K562 (cell line): ENCODE measurements around the gene CLPSL1. TPM values are rescaled to one million over a fixed set of nuclear protein-coding genes. Genes with fewer than 3 reads are reported as not detected.
A peak's percentile ranks its signal among the peaks of the same experiment; 100 is the strongest.

Experiments used
- ZNF592 ChIP-seq: fragments of 450-650 bp; IDR thresholded peaks from 2 replicates; pipeline ENCODE4 v1.6.1; 2017; ENCODE audit warnings: antibody characterized with exemption, mild to moderate bottlenecking
- polyA plus RNA-seq, 8 experiments: library from polyadenylated mRNA; depleted of rRNA in 4 of 8; stranded (reverse) in 5 of 8; unstranded in 3 of 8; fragments of >200 nt; fragmentation: Nextera tagmentation in 2 of 8; fragmentation: Illumina TruSeq in 1 of 8; extraction: Ambion mirVana in 2 of 8; extraction: Trizol in 1 of 8; gene quantifications; 2 replicates each; pipeline versions ENCODE4 v1.2.1 to v1.2.3, GENCODE V29; 2011 to 2014; ENCODE audit warnings: inconsistent platforms in 1 of 8, missing spikeins in 1 of 8
- total RNA-seq, 7 experiments: library from RNA; depleted of rRNA in 6 of 7; stranded (reverse); fragments of >200 nt in 6 of 7; fragmentation: Illumina TruSeq in 2 of 7; extraction: Trizol in 2 of 7; gene quantifications; 2 replicates each; pipeline versions ENCODE4 v1.2.1 to v1.2.3, GENCODE V29; 2011 to 2021; ENCODE audit warnings: low replicate concordance in 1 of 7

Gene CLPSL1
- total and polyA plus RNA-seq, 9 of the 15 experiments (the other 6 are each of a cell fraction or from before 2014, with no cell fraction given), result not detected

GRCh38 chr6:35737413-35738211 lies 43.2 kb upstream of the CLPSL1 start (continued):
- 0 out of 2 replicates have a peak, but pooled peaks have one; percentile 21 for TF ChIP-seq ZNF592
